ENCODE measurements around the gene MBD3L5.

DNA sequence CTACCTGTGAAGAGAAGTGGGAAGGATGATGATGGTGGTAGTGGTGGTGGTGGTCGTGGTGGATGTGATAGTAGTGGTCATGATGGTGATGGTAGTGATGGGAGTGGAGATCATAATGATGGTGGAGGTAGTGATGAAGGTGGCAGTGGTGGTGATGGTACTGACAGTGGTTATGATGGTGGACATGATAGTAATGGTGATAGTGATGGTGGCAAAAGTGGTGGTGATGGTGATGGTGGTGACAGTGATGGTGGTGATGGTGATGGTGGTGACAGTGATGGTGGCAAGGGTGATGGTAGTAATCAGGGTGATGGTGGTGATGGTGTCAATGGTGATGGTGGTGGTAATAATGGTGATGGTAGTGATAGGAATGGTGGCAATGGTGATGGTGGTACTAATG is 35.3 kb upstream of the MBD3L5 start:
- TF ChIP-seq CBX2 (IDR thresholded peaks at IDR 0.05; ENCODE audit: insufficient read depth, low read length, poor library complexity, severe bottlenecking) = no peak
- no peak for TF ChIP-seq NR2F6 (CRISPR knock-in tag; IDR thresholded peaks at IDR 0.05)
- TF ChIP-seq, protein P1, sequence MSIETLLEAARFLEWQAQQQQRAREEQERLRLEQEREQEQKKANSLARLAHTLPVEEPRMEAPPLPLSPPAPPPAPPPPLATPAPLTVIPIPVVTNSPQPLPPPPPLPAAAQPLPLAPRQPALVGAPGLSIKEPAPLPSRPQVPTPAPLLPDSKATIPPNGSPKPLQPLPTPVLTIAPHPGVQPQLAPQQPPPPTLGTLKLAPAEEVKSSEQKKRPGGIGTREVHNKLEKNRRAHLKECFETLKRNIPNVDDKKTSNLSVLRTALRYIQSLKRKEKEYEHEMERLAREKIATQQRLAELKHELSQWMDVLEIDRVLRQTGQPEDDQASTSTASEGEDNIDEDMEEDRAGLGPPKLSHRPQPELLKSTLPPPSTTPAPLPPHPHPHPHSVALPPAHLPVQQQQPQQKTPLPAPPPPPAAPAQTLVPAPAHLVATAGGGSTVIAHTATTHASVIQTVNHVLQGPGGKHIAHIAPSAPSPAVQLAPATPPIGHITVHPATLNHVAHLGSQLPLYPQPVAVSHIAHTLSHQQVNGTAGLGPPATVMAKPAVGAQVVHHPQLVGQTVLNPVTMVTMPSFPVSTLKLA (conservative IDR thresholded peaks at IDR 0.05) = no peak

All from K562 (cell line).